ENCODE measurements around the gene DIAPH3. TPM values are rescaled to one million over a fixed set of nuclear protein-coding genes. Genes with fewer than 3 reads are reported as not detected.

Gene DIAPH3
- polyA plus RNA-seq, 2 donors, result 1.3 to 2.2 TPM

DNA sequence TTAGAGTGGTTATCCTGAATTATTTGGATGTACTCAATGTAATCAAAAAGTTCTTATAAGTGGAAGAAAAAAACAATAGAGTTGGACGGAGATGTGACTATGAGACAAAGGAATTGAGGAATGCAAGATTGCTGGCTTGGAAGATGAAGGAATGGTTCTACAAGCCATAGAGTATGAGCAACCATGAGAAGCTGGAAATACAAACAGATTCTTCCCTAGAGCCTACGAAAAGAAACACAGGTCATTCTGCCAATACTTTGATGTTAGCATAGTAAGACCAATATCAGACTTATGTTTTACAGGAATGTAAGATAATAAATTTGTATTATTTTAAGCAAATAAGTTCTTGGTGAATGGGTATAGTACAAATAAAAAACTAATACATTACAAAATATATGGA is 249.2 kb downstream of the DIAPH3 start:
- H3K9me3 ChIP-seq (ENCODE audit: control insufficient read depth in 2 of 2, insufficient read depth in 1 of 2, low read depth in 1 of 2, low read length in 1 of 2), result no peaks in the 10 kb centered on the region

DNA sequence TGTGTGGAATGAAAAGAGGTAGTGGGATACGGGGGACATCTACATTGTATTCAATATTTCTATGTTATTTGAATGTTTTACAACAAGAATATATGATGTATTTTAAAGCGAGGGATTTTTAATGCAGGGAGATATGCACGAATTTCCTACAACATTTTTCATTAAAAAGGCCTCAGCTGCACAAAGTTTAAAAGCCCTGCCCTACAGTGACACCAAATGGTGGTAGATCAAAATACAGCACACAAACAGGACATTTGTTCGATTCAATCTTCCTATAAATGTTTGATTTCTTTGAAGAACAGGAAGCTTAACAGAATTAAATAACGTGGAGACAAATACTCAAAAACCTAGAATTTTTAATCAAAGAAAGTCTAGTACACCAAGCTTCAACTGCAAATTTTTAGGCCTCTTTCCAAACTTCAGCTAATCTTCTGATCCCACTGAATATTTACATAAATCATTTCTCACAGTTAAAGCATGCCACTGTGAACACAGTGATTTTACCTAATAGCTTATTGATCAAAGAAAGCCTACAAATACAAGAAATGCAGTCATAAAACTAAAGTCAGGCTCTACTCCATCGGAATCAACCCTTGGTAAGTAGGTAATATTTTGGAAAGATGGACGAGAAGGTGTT is 257.2 kb downstream of the DIAPH3 start:
- Histone ChIP-seq H3K27ac (ENCODE audit: low read depth in 2 of 2, low read length in 1 of 2) (no peak overlapping the region), H3K36me3 (ENCODE audit: control insufficient read depth in 2 of 2, insufficient read depth in 2 of 2, low read length in 1 of 2) (no peaks in the 10 kb centered on the region), H3K27me3 (ENCODE audit: control insufficient read depth in 1 of 2, insufficient read depth in 2 of 2, low read length in 2 of 2) (no peaks in the 10 kb centered on the region), H3K9me3 (ENCODE audit: control insufficient read depth in 2 of 2, insufficient read depth in 1 of 2, low read depth in 1 of 2, low read length in 1 of 2) (no peaks in the 10 kb centered on the region), H3K4me1 (ENCODE audit: control insufficient read depth in 2 of 2, insufficient read depth in 2 of 2, low read length in 1 of 2) (no peaks in the 10 kb centered on the region), H3K4me3 (ENCODE audit: low read depth in 1 of 2, low read length in 2 of 2) (no peak overlapping the region)
- WGBS, 2 donors, result 39 to 49% methylated on average over 7 of the region's 7 CpGs

More for the DNA sequence above, 249.2 kb downstream of the DIAPH3 start:
- no peaks in the 10 kb centered on the region for H3K27me3 ChIP-seq (ENCODE audit: control insufficient read depth in 1 of 2, insufficient read depth in 2 of 2, low read length in 2 of 2)
- no peaks in the 10 kb centered on the region for H3K36me3 ChIP-seq (ENCODE audit: control insufficient read depth in 2 of 2, insufficient read depth in 2 of 2, low read length in 1 of 2)
- H3K27ac ChIP-seq (ENCODE audit: low read depth in 2 of 2, low read length in 1 of 2), result no peak overlapping the region
- no peaks in the 10 kb centered on the region for H3K4me1 ChIP-seq (ENCODE audit: control insufficient read depth in 2 of 2, insufficient read depth in 2 of 2, low read length in 1 of 2)
- 68 to 74% methylated on average over 2 of the region's 2 CpGs for WGBS, 2 donors
- no peak overlapping the region for H3K4me3 ChIP-seq (ENCODE audit: low read depth in 1 of 2, low read length in 2 of 2)

DNA sequence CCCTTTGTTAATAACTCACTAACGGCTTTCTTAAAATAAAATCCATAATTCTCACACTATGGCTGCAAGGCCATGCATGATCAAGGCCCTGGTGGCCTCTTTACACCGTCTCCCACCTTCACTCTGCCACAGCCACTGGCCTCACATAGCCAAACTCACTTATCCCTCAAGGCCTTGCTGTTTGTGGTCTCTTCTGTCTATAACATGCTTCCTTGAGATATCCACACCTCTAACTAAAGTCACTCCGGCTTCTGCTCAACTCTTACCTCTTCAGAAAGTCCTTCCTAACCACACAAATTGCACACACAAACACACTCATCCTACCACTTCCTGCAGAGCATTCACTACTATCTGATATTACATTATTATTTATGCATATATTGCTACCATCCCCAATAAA is 262.5 kb downstream of the DIAPH3 start:
- WGBS, 2 donors, result 94 to 95% methylated on average over 3 of the region's 3 CpGs
- Histone ChIP-seq H3K27me3 (ENCODE audit: control insufficient read depth in 1 of 2, insufficient read depth in 2 of 2, low read length in 2 of 2) (no peaks in the 10 kb centered on the region), H3K9me3 (ENCODE audit: control insufficient read depth in 2 of 2, insufficient read depth in 1 of 2, low read depth in 1 of 2, low read length in 1 of 2) (no peaks in the 10 kb centered on the region), H3K27ac (ENCODE audit: low read depth in 2 of 2, low read length in 1 of 2) (no peak overlapping the region), H3K4me1 (ENCODE audit: control insufficient read depth in 2 of 2, insufficient read depth in 2 of 2, low read length in 1 of 2) (no peaks in the 10 kb centered on the region), H3K4me3 (ENCODE audit: low read depth in 1 of 2, low read length in 2 of 2) (no peak overlapping the region), H3K36me3 (ENCODE audit: control insufficient read depth in 2 of 2, insufficient read depth in 2 of 2, low read length in 1 of 2) (no peaks in the 10 kb centered on the region)

DNA sequence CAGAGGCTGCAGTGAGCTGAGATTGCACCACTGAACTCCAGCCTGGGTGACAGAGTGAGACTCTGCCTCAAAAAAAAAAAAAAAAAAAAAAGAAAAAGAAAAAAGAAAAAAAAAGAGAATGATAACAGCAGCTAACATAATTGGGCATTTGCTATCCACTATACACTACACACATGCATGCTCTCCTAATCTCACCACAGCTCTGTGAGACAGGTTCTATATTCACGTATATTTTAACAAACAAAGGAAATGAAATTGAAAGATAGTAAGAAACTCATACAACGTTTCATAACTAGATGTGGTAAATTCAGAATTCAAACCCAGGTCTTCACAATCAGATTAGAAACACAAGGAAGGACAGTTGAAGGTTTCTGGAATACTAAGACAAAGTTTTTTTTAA is 265.7 kb downstream of the DIAPH3 start:
- Histone ChIP-seq H3K9me3 (ENCODE audit: control insufficient read depth in 2 of 2, insufficient read depth in 1 of 2, low read depth in 1 of 2, low read length in 1 of 2) (no peaks in the 10 kb centered on the region), H3K27ac (ENCODE audit: low read depth in 2 of 2, low read length in 1 of 2) (no peak overlapping the region), H3K4me1 (ENCODE audit: control insufficient read depth in 2 of 2, insufficient read depth in 2 of 2, low read length in 1 of 2) (no peaks in the 10 kb centered on the region), H3K27me3 (ENCODE audit: control insufficient read depth in 1 of 2, insufficient read depth in 2 of 2, low read length in 2 of 2) (no peaks in the 10 kb centered on the region), H3K36me3 (ENCODE audit: control insufficient read depth in 2 of 2, insufficient read depth in 2 of 2, low read length in 1 of 2) (no peaks in the 10 kb centered on the region), H3K4me3 (ENCODE audit: low read depth in 1 of 2, low read length in 2 of 2) (no peak overlapping the region)
- 70 to 76% methylated on average over 2 of the region's 2 CpGs for WGBS, 2 donors

DNA sequence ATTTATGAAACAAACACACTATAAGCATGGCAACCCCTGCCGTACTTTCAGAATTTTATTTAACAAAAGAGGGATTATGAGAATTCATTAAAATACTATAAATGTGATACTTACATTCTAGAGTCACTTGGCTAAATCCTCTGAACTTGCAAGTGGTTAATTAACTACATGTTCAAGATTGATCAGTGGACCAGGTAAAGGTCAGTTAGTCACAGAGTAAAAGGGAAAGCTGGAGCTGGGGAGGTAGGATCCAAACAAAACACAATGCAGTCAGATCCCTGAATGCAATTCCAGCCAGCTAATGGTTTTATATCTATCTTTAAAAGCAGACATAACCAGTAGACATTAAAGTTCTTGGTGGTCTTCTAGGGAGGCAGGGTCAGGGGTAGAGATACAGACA is 270.5 kb downstream of the DIAPH3 start:
- Histone ChIP-seq H3K27me3 (ENCODE audit: control insufficient read depth in 1 of 2, insufficient read depth in 2 of 2, low read length in 2 of 2) (no peaks in the 10 kb centered on the region), H3K27ac (ENCODE audit: low read depth in 2 of 2, low read length in 1 of 2) (no peak overlapping the region), H3K9me3 (ENCODE audit: control insufficient read depth in 2 of 2, insufficient read depth in 1 of 2, low read depth in 1 of 2, low read length in 1 of 2) (no peaks in the 10 kb centered on the region), H3K36me3 (ENCODE audit: control insufficient read depth in 2 of 2, insufficient read depth in 2 of 2, low read length in 1 of 2) (no peaks in the 10 kb centered on the region), H3K4me3 (ENCODE audit: low read depth in 1 of 2, low read length in 2 of 2) (no peak overlapping the region), H3K4me1 (ENCODE audit: control insufficient read depth in 2 of 2, insufficient read depth in 2 of 2, low read length in 1 of 2) (no peaks in the 10 kb centered on the region)
- WGBS, 2 donors, result 89 to 98% methylated on average over 1 of the region's 1 CpG

DNA sequence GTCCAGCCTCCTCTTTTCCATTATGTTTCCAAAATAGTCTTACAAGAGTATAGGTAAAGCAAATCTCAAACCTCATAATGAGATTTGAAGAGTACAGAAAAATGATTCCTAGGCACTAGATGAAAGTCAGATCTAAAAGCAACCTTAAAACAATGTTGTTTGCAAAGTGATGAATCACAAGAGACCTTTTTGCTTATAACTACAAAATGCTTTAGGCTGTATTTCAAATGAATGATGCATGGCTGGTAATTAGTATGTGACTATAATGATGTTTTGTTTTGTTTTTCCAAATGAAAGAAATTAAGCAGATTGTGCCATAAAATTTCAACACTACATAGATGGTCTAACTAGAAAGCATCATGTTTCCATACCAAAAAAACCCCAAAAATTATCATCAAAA is 272.7 kb downstream of the DIAPH3 start:
- no peaks in the 10 kb centered on the region for H3K4me1 ChIP-seq (ENCODE audit: control insufficient read depth in 2 of 2, insufficient read depth in 2 of 2, low read length in 1 of 2)
- H3K36me3 ChIP-seq (ENCODE audit: control insufficient read depth in 2 of 2, insufficient read depth in 2 of 2, low read length in 1 of 2), result no peaks in the 10 kb centered on the region
- H3K4me3 ChIP-seq (ENCODE audit: low read depth in 1 of 2, low read length in 2 of 2), result no peak overlapping the region
- H3K27me3 ChIP-seq (ENCODE audit: control insufficient read depth in 1 of 2, insufficient read depth in 2 of 2, low read length in 2 of 2), result no peaks in the 10 kb centered on the region
- H3K27ac ChIP-seq (ENCODE audit: low read depth in 2 of 2, low read length in 1 of 2), result no peak overlapping the region
- no peaks in the 10 kb centered on the region for H3K9me3 ChIP-seq (ENCODE audit: control insufficient read depth in 2 of 2, insufficient read depth in 1 of 2, low read depth in 1 of 2, low read length in 1 of 2)

DNA sequence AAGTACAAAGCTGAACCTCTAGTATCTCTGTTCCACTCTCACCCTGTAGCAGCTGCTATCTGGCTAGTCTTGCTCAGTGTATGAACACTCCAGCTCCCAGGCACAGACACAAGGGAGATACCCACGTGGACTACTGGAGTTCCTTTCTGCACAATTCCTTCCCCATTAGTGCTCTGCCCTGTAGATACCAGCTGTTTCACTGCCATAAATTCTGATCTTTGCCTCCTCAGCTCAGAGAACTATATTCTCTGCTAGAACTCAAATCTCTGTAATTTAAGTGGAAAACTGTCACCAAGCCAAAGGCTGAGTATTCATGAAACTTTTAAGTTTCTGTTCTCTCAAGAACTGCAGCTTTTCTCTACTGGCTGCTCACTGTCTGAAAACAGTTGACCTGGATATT is 273.7 kb downstream of the DIAPH3 start:
- Histone ChIP-seq H3K27ac (ENCODE audit: low read depth in 2 of 2, low read length in 1 of 2) (no peak overlapping the region), H3K4me3 (ENCODE audit: low read depth in 1 of 2, low read length in 2 of 2) (no peak overlapping the region), H3K4me1 (ENCODE audit: control insufficient read depth in 2 of 2, insufficient read depth in 2 of 2, low read length in 1 of 2) (no peaks in the 10 kb centered on the region), H3K36me3 (ENCODE audit: control insufficient read depth in 2 of 2, insufficient read depth in 2 of 2, low read length in 1 of 2) (no peaks in the 10 kb centered on the region), H3K9me3 (ENCODE audit: control insufficient read depth in 2 of 2, insufficient read depth in 1 of 2, low read depth in 1 of 2, low read length in 1 of 2) (no peaks in the 10 kb centered on the region), H3K27me3 (ENCODE audit: control insufficient read depth in 1 of 2, insufficient read depth in 2 of 2, low read length in 2 of 2) (no peaks in the 10 kb centered on the region)
- WGBS, 2 donors, result 68 to 87% methylated on average over 1 of the region's 1 CpG

DNA sequence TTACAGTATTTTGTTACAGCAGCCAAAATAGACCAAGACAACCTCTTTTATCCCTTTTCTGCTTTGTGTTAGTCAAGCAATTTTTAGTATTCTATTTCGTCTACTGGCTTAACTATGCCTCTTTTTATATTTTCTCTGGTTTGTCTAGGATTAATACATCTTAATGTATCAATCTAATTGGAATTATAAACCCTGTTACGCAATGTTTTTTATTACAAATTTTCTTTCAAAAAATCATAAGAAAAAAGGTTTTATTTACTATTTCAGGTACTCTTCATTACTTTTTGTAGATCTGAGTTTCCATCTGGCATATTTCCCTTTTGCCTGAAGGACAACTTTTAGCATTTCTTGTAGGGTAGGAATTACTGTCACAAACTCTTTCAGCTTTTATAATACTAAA is 275.3 kb downstream of the DIAPH3 start:
- H3K27ac ChIP-seq (ENCODE audit: low read depth in 2 of 2, low read length in 1 of 2), result no peak overlapping the region
- WGBS, 2 donors, result 95 to 96% methylated on average over 2 of the region's 2 CpGs
- H3K36me3 ChIP-seq (ENCODE audit: control insufficient read depth in 2 of 2, insufficient read depth in 2 of 2, low read length in 1 of 2), result no peaks in the 10 kb centered on the region
- no peaks in the 10 kb centered on the region for H3K4me1 ChIP-seq (ENCODE audit: control insufficient read depth in 2 of 2, insufficient read depth in 2 of 2, low read length in 1 of 2)
- H3K4me3 ChIP-seq (ENCODE audit: low read depth in 1 of 2, low read length in 2 of 2), result no peak overlapping the region
- H3K27me3 ChIP-seq (ENCODE audit: control insufficient read depth in 1 of 2, insufficient read depth in 2 of 2, low read length in 2 of 2), result no peaks in the 10 kb centered on the region
- H3K9me3 ChIP-seq (ENCODE audit: control insufficient read depth in 2 of 2, insufficient read depth in 1 of 2, low read depth in 1 of 2, low read length in 1 of 2), result no peaks in the 10 kb centered on the region

DNA sequence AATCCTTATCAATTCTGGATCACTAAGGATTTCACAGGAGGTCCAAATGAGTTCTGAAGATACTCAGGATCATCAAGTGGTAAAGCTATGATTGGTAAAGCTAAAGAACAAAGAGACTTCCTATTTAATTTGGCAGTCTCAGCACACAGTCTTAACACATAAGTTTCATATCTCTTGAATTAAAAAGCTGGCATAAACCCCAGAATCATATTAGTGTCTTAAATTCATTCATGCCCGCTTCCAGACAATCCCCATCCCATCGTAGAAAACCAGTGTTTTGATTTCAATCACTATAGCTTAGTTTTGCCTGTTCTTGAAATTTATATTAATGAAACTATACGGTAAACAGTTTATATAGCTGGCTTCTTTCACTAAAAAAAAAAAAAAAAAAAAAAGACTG is 278.7 kb downstream of the DIAPH3 start:
- Histone ChIP-seq H3K36me3 (ENCODE audit: control insufficient read depth in 2 of 2, insufficient read depth in 2 of 2, low read length in 1 of 2) (no peaks in the 10 kb centered on the region), H3K9me3 (ENCODE audit: control insufficient read depth in 2 of 2, insufficient read depth in 1 of 2, low read depth in 1 of 2, low read length in 1 of 2) (no peaks in the 10 kb centered on the region), H3K4me3 (ENCODE audit: low read depth in 1 of 2, low read length in 2 of 2) (no peak overlapping the region), H3K27ac (ENCODE audit: low read depth in 2 of 2, low read length in 1 of 2) (no peak overlapping the region), H3K27me3 (ENCODE audit: control insufficient read depth in 1 of 2, insufficient read depth in 2 of 2, low read length in 2 of 2) (no peaks in the 10 kb centered on the region), H3K4me1 (ENCODE audit: control insufficient read depth in 2 of 2, insufficient read depth in 2 of 2, low read length in 1 of 2) (no peaks in the 10 kb centered on the region)
- WGBS, 2 donors, result 36 to 47% methylated on average over 3 of the region's 3 CpGs

DNA sequence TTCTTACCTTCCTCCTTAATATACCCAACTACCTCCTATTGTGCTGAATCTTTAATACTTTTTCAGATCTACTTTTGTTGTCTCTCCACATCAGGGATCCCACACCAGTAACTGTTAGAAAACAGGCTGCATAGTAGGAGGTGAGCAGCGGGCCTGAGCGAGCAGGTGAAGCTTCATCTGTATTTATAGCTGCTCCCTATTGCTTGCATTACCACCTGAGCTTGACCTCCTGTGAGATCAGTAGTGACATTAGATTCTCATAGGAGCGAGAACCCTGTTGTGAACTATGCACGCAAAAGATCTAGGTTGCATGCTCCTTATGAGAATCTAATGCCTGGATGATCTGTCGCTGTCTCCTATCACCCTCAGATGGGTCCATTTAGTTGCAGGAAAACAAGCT is 279.8 kb downstream of the DIAPH3 start:
- H3K9me3 ChIP-seq (ENCODE audit: control insufficient read depth in 2 of 2, insufficient read depth in 1 of 2, low read depth in 1 of 2, low read length in 1 of 2), result no peaks in the 10 kb centered on the region
- H3K36me3 ChIP-seq (ENCODE audit: control insufficient read depth in 2 of 2, insufficient read depth in 2 of 2, low read length in 1 of 2), result no peaks in the 10 kb centered on the region
- no peaks in the 10 kb centered on the region for H3K4me1 ChIP-seq (ENCODE audit: control insufficient read depth in 2 of 2, insufficient read depth in 2 of 2, low read length in 1 of 2)
- H3K27me3 ChIP-seq (ENCODE audit: control insufficient read depth in 1 of 2, insufficient read depth in 2 of 2, low read length in 2 of 2), result no peaks in the 10 kb centered on the region
- H3K4me3 ChIP-seq (ENCODE audit: low read depth in 1 of 2, low read length in 2 of 2), result no peak overlapping the region
- H3K27ac ChIP-seq (ENCODE audit: low read depth in 2 of 2, low read length in 1 of 2), result no peak overlapping the region
- 96 to 98% methylated on average over 5 of the region's 5 CpGs for WGBS, 2 donors
